GM12873 (cell line): Measurements from ENCODE around the gene SNRPA.

Experiments
- TF ChIP-seq, protein P1 (sequence below): IDR thresholded peaks from 2 replicates; pipeline ENCODE4 v1.5.1; 2012; ENCODE audit warnings: low read depth, mild to moderate bottlenecking, moderate library complexity, low read length, control low read depth; ENCODE audit not compliant: insufficient read depth; ENCODE audit errors: missing control alignments

SNRPA gene

DNA sequence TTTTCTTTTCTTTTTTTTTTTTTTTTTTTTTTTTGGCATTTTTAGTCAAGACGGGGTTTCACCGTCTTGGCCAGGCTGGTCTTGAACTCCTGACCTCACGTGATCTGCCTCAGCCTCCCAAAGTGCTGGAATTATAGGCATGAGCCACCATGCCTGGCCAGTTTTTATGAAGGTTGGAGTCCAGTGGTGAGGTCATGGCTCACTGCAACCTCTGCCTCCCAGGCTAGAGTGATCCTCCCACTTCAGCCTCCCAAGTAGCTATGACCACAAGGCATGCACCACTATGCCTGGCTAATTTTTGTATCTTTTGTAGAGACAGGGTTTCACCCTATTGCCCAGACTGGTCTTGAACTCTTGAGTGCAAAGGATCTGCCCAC is 4.2 kb downstream of the SNRPA start:
- TF ChIP-seq, protein P1, sequence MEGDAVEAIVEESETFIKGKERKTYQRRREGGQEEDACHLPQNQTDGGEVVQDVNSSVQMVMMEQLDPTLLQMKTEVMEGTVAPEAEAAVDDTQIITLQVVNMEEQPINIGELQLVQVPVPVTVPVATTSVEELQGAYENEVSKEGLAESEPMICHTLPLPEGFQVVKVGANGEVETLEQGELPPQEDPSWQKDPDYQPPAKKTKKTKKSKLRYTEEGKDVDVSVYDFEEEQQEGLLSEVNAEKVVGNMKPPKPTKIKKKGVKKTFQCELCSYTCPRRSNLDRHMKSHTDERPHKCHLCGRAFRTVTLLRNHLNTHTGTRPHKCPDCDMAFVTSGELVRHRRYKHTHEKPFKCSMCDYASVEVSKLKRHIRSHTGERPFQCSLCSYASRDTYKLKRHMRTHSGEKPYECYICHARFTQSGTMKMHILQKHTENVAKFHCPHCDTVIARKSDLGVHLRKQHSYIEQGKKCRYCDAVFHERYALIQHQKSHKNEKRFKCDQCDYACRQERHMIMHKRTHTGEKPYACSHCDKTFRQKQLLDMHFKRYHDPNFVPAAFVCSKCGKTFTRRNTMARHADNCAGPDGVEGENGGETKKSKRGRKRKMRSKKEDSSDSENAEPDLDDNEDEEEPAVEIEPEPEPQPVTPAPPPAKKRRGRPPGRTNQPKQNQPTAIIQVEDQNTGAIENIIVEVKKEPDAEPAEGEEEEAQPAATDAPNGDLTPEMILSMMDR: no peak

DNA sequence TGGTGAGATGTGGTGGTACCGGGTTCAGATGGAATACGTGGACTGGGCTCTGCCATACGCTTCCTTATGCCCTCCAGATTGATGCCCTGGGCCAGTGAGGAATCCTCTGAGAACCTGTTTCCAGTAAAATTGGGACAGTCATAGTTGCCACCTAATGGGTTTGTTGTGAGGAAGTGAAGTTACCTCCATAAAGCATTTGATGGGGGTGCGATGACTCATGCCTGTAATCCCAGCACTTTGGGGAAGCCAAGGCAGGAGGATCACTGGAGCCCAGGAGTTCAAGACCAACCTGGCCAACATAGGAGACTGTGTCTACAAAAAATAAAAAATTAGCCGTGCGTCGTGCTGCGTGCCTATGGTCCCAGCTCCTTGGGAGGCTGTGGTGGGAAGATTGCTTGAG is 4.8 kb downstream of the SNRPA start:
- TF ChIP-seq, protein P1: no peak

DNA sequence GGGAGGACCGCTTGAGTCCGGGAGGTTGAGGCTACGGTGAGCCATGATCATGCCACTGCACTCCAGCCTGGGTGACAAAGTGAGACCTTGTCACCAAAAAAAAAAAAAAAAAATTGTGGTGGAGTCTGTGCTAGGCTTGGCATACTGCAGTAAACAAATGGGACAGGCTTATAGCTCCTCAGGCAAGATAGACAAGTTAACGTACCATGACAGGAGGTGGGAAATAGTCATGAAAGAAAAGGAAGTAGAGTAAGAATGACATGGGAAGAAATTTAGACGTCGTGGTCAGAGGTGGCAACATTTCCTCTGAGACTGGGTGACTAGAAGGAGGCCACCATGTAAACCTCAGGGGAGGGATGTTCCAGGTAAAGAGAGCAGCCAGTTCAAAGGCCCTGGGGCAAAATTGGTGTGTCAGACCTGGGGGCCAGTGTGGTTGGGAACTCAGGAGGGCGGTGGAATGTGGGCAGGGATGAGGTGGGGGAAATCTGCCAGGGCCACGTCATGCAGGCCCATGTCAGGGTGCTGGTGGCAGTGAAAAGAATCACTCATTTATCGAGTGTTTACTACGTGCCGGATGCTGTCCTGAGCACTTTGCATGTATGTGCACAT is 5.6 kb downstream of the SNRPA start:
- TF ChIP-seq, protein P1: no peak

DNA sequence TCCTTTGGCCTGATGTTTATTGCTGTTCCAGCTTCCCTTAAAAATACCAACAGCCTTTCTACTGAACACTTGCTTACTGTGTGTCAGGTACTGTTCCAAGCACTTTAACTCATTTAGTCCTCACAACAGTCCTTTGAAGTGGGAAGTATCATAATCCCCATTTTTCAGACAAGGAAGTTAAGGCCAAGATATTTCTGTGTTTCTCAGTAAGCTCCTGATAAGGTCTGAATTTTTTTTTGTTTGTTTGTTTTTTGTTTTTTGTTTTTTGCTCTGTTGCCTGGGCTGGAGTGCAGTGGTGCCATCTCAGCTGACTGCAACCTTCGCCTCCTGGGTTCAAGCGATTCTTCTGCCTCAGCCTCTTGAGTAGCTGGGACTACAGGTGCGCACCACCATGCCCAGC is 7.5 kb downstream of the SNRPA start:
- TF ChIP-seq, protein P1: no peak

DNA sequence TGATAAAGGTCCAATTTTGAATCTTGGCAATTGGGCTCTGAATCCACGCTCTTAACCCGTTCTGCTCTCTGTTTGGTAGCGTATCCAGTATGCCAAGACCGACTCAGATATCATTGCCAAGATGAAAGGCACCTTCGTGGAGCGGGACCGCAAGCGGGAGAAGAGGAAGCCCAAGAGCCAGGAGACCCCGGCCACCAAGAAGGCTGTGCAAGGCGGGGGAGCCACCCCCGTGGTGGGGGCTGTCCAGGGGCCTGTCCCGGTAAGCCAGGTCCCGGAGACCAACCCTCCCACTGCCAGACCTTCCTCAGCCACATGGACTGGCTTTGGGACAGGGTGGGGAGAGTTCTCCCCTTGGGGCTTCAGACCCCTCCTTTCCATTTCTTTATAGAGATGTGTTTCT is 8.3 kb downstream of the SNRPA start:
- TF ChIP-seq, protein P1: no peak

DNA sequence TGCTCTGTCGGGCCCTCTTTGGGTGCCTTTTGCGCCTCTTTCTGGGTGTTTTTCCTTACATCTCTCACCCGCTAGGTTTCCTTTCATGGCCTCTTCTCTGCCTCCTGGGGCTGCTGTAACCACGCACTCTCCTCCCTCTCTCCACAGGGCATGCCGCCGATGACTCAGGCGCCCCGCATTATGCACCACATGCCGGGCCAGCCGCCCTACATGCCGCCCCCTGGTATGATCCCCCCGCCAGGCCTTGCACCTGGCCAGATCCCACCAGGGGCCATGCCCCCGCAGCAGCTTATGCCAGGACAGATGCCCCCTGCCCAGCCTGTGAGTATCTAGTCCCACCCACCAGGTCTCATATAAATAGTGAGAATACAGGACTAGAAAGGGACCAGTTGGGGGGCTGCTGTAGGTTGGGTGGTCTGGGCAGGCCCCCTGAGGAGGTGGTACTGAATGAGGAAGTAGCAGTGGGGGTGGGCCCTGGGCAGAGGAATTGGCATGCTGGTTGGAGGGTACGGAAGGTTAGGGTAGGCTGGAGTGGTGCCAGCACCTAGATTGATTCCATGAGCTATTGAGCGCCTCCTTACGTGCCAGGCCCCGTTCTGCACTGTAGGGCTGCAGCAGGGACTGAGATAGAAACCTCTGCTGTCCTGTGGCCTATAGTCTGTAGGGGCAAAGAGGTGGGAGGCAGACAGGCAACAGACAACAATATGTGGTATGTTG is 11.9 kb downstream of the SNRPA start:
- TF ChIP-seq, protein P1: no peak

DNA sequence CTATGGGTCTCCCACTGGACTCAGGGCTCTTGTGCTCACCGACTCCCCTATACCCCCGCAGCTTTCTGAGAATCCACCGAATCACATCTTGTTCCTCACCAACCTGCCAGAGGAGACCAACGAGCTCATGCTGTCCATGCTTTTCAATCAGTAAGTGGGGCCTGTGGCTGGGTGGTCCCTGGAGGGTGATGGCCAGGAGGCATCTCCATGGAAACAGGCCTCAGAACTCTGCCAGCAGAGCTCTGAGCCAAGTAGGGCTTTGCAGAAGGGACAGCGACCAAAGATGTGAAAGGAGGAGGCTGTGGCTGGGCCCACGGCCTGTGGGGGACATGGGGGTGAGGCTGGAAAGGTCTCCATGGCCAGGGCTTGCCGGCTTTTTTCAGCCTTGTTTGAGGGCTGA is 12.5 kb downstream of the SNRPA start:
- TF ChIP-seq, protein P1: no peak
